ENCODE data around the gene SPOCK1.

- no peak for TF ChIP-seq CTCF (conservative IDR thresholded peaks at IDR 0.05; ENCODE audit: low read depth, low read length)
- no peak for TF ChIP-seq EZH2 (IDR thresholded peaks at IDR 0.05; ENCODE audit: borderline replicate concordance, low read depth, low read length, poor library complexity, severe bottlenecking)
Observed at GRCh38 chr5:137182576-137182975, 316.6 kb downstream of the SPOCK1 start.

All from A673 (cell line).